TTC549 (cell line): Measurements from ENCODE around the gene RGL1.

ENCODE experiments used
- FAIRE-seq: peaks from 2 replicates; lab custom pipeline; 2012; peaks lifted over from hg19 to GRCh38; lab: Jason Lieb, UNC

The RGL1 gene

GRCh38 chr1:183889095-183889494, 84.2 kb downstream of the RGL1 start:
- no peak for FAIRE-seq

GRCh38 chr1:183891158-183891856, 86.4 kb downstream of the RGL1 start:
- no peak for FAIRE-seq

GRCh38 chr1:183892351-183892793, 87.5 kb downstream of the RGL1 start:
- no peak for FAIRE-seq

GRCh38 chr1:183893561-183894289, 88.8 kb downstream of the RGL1 start:
- FAIRE-seq, result no peak

GRCh38 chr1:183894290-183894565, 89.3 kb downstream of the RGL1 start:
- FAIRE-seq, result no peak

GRCh38 chr1:183896466-183897048, 91.6 kb downstream of the RGL1 start:
- no peak for FAIRE-seq

- no peak for FAIRE-seq
Observed at GRCh38 chr1:183898001-183898396, 93.1 kb downstream of the RGL1 start.

GRCh38 chr1:183898610-183899009, 93.7 kb downstream of the RGL1 start:
- no peak for FAIRE-seq

- FAIRE-seq, result no peak
Observed at GRCh38 chr1:183901748-183902330, 96.9 kb downstream of the RGL1 start.

- no peak for FAIRE-seq
Observed at GRCh38 chr1:183903101-183903500, 98.2 kb downstream of the RGL1 start.

GRCh38 chr1:183905508-183906113, 100.7 kb downstream of the RGL1 start:
- no peak for FAIRE-seq

GRCh38 chr1:183907070-183907469, 102.2 kb downstream of the RGL1 start:
- no peak for FAIRE-seq

- FAIRE-seq, result no peak
Observed at GRCh38 chr1:183908079-183908478, 103.2 kb downstream of the RGL1 start.

- no peak for FAIRE-seq
Observed at GRCh38 chr1:183909672-183910071, 104.8 kb downstream of the RGL1 start.

GRCh38 chr1:183910845-183911244, 105.9 kb downstream of the RGL1 start:
- no peak for FAIRE-seq

GRCh38 chr1:183911285-183911684, 106.4 kb downstream of the RGL1 start:
- no peak for FAIRE-seq

- FAIRE-seq, result no peak
Observed at GRCh38 chr1:183912265-183912886, 107.5 kb downstream of the RGL1 start.

- no peak for FAIRE-seq
Observed at GRCh38 chr1:183913567-183913993, 108.7 kb downstream of the RGL1 start.

- no peak for FAIRE-seq
Observed at GRCh38 chr1:183914276-183914675, 109.4 kb downstream of the RGL1 start.

- FAIRE-seq, result no peak
Observed at GRCh38 chr1:183914891-183915290, 110.0 kb downstream of the RGL1 start.

GRCh38 chr1:183915625-183916510, 110.9 kb downstream of the RGL1 start:
- peak; percentile 95 for FAIRE-seq
